ENCODE data around the gene GTF3A. TPM values are rescaled to one million over a fixed set of nuclear protein-coding genes. Genes with fewer than 3 reads are reported as not detected.

GTF3A gene
- total RNA-seq, 1 donor from 2014 or later, result 70.2 TPM

DNA sequence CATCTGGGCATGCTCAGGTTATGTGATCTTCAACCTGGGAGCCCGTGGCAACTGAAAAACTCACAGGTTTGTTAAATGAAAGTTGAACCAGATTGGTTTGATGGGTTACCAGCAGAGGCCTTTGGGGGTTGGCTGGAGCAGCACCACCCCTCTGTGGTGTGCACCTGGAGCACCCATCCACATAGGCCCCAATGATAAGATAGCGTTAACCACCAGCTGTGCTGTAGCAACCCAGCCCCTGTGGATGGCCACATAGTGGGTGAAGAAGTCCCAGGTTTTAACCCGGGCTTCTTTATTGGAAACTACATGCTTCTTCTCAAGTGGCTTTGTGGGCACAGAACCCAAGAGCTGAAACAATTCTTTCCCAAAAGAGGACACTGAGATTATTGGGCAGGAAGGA, 48.5 kb downstream of the GTF3A start:
- peaks cover 12% of the 10 kb centered on the region for H3K4me1 Mint-ChIP-seq (ENCODE audit: low read depth, unreplicated experiment)
- TF ChIP-seq, protein P1, sequence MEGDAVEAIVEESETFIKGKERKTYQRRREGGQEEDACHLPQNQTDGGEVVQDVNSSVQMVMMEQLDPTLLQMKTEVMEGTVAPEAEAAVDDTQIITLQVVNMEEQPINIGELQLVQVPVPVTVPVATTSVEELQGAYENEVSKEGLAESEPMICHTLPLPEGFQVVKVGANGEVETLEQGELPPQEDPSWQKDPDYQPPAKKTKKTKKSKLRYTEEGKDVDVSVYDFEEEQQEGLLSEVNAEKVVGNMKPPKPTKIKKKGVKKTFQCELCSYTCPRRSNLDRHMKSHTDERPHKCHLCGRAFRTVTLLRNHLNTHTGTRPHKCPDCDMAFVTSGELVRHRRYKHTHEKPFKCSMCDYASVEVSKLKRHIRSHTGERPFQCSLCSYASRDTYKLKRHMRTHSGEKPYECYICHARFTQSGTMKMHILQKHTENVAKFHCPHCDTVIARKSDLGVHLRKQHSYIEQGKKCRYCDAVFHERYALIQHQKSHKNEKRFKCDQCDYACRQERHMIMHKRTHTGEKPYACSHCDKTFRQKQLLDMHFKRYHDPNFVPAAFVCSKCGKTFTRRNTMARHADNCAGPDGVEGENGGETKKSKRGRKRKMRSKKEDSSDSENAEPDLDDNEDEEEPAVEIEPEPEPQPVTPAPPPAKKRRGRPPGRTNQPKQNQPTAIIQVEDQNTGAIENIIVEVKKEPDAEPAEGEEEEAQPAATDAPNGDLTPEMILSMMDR (IDR thresholded peaks at IDR 0.05; ENCODE audit: partially characterized antibody, unreplicated experiment), result no peak
- no peaks in the 10 kb centered on the region for H3K9me3 Mint-ChIP-seq (ENCODE audit: unreplicated experiment)
- no peak overlapping the region for H3K4me3 Mint-ChIP-seq (ENCODE audit: unreplicated experiment)
- H3K27me3 Mint-ChIP-seq (ENCODE audit: unreplicated experiment), result no peaks in the 10 kb centered on the region
- no peak for DNase-seq
- H3K36me3 Mint-ChIP-seq (ENCODE audit: unreplicated experiment), result peaks cover 12% of the 10 kb centered on the region
- H3K27ac Mint-ChIP-seq (ENCODE audit: unreplicated experiment), result no peak overlapping the region

DNA sequence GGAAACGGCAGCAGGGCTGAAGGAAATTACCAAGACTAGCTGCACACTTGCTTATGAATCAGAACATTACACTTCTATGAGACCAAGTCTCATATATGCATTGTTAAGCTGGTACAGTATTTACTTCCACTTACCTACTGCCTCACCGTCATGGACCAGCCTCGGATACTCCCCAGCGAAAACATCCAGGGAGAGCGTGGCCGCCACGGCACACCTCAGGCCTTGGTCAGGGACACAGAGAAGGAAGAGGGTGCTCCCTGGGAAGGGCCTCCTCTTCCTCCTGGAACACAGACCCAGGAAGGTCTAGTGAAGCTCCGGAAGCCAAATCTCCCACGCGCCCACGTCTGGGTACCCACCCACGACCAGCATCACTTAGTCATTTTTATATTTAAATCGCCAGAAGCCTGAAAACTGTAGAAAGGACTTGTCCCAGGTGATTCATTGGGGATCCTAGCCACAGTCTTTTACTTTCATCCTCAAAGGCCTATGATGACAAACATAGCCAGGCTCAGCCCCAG, 50.4 kb downstream of the GTF3A start:
- Mint-ChIP-seq H3K9me3 (ENCODE audit: unreplicated experiment) (no peaks in the 10 kb centered on the region), H3K27me3 (ENCODE audit: unreplicated experiment) (no peaks in the 10 kb centered on the region), H3K36me3 (ENCODE audit: unreplicated experiment) (peaks cover 7% of the 10 kb centered on the region), H3K4me1 (ENCODE audit: low read depth, unreplicated experiment) (peaks cover 13% of the 10 kb centered on the region), H3K4me3 (ENCODE audit: unreplicated experiment) (no peak overlapping the region), H3K27ac (ENCODE audit: unreplicated experiment) (no peak overlapping the region)
- TF ChIP-seq, protein P1 (IDR thresholded peaks at IDR 0.05; ENCODE audit: partially characterized antibody, unreplicated experiment), result no peak
- no peak for DNase-seq

- DNase-seq, result no peak
- Mint-ChIP-seq H3K36me3 (ENCODE audit: unreplicated experiment) (peaks cover 7% of the 10 kb centered on the region), H3K27ac (ENCODE audit: unreplicated experiment) (peak overlapping the region; percentile 3), H3K4me1 (ENCODE audit: low read depth, unreplicated experiment) (peaks cover 13% of the 10 kb centered on the region), H3K27me3 (ENCODE audit: unreplicated experiment) (no peaks in the 10 kb centered on the region), H3K4me3 (ENCODE audit: unreplicated experiment) (no peak overlapping the region), H3K9me3 (ENCODE audit: unreplicated experiment) (no peaks in the 10 kb centered on the region)
- TF ChIP-seq, protein P1 (IDR thresholded peaks at IDR 0.05; ENCODE audit: partially characterized antibody, unreplicated experiment), result no peak
Measured at GRCh38 chr13:27476943-27477703, 52.7 kb downstream of the GTF3A start.

- peak; percentile 88 for DNase-seq
- no peaks in the 10 kb centered on the region for H3K9me3 Mint-ChIP-seq (ENCODE audit: unreplicated experiment)
Measured at GRCh38 chr13:27481766-27482165, 57.3 kb downstream of the GTF3A start.

More at GRCh38 chr13:27481766-27482165, 57.3 kb downstream of the GTF3A start:
- TF ChIP-seq, protein P1 (IDR thresholded peaks at IDR 0.05; ENCODE audit: partially characterized antibody, unreplicated experiment), result peak; percentile 91
- Mint-ChIP-seq H3K4me3 (ENCODE audit: unreplicated experiment) (no peak overlapping the region), H3K27me3 (ENCODE audit: unreplicated experiment) (no peaks in the 10 kb centered on the region), H3K4me1 (ENCODE audit: low read depth, unreplicated experiment) (peaks cover 12% of the 10 kb centered on the region), H3K27ac (ENCODE audit: unreplicated experiment) (no peak overlapping the region), H3K36me3 (ENCODE audit: unreplicated experiment) (no peaks in the 10 kb centered on the region)

All from glutamatergic neuron (in vitro differentiated cells).